Keratinocyte (primary cell): ENCODE measurements around the gene MEA1. TPM values are rescaled to one million over a fixed set of nuclear protein-coding genes. Genes with fewer than 3 reads are reported as not detected.
"Not testable (repeated sequence)": the region's sequence is repeated elsewhere in the genome, so short reads cannot be mapped to it uniquely, and the experiment has no call there.

ENCODE experiments used
- DNase-seq: peaks from one replicate; pipeline ENCODE4 v3.0.0-alpha.2; 2011; ENCODE audit warnings: low read depth, missing footprints, low spot score
- FAIRE-seq: peaks from 2 replicates; lab custom pipeline; 2011; peaks lifted over from hg19 to GRCh38; lab: Jason Lieb, UNC
- H2AFZ ChIP-seq: 2 replicates; pipeline ENCODE4 v1.6.0; 2012; ENCODE audit warnings: low read length, control low read depth, inconsistent platforms; ENCODE audit not compliant: control insufficient read depth
- H3K27ac ChIP-seq: 2 replicates; pipeline ENCODE4 v1.5.1; 2011; ENCODE audit warnings: low read length; ENCODE audit not compliant: control insufficient read depth, insufficient read depth
- H3K27me3 ChIP-seq: 3 replicates; pipeline ENCODE4 v1.6.0; 2011; ENCODE audit warnings: low read length; ENCODE audit not compliant: control insufficient read depth, insufficient read depth; ENCODE audit errors: extremely low read depth
- H3K36me3 ChIP-seq, 2 experiments: 2 replicates in 1 of 2; 3 replicates in 1 of 2; pipeline ENCODE4 v1.5.1; 2011; ENCODE audit warnings: low read length in 2 of 2, mild to moderate bottlenecking in 1 of 2; ENCODE audit not compliant: control insufficient read depth in 2 of 2, insufficient read depth in 2 of 2; ENCODE audit errors: extremely low read depth in 1 of 2
- H3K4me1 ChIP-seq: 3 replicates; pipeline ENCODE4 v1.5.1; 2011; ENCODE audit warnings: low read length; ENCODE audit not compliant: control insufficient read depth, insufficient read depth; ENCODE audit errors: extremely low read depth
- H3K4me2 ChIP-seq: 3 replicates; pipeline ENCODE4 v1.6.0; 2011; ENCODE audit warnings: low read depth, low read length; ENCODE audit not compliant: control insufficient read depth, insufficient read depth; ENCODE audit errors: extremely low read depth
- H3K4me3 ChIP-seq, 3 experiments: fragments of 200-600 bp in 1 of 3; sonication (generic) in 1 of 3; 2 replicates in 2 of 3; 3 replicates in 1 of 3; pipeline ENCODE4 v1.5.1; 2011 to 2016; ENCODE audit warnings: low read length in 3 of 3, mild to moderate bottlenecking in 3 of 3, control low read depth in 2 of 3, inconsistent platforms in 1 of 3, low read depth in 1 of 3, mixed read lengths in 1 of 3, mixed run types in 1 of 3, moderate library complexity in 1 of 3; ENCODE audit not compliant: control insufficient read depth in 2 of 3, insufficient read depth in 2 of 3; ENCODE audit errors: extremely low read depth in 1 of 3
- H3K79me2 ChIP-seq: 2 replicates; pipeline ENCODE4 v1.6.0; 2012; ENCODE audit warnings: low read length; ENCODE audit not compliant: control insufficient read depth, insufficient read depth
- H3K9ac ChIP-seq: 3 replicates; pipeline ENCODE4 v1.6.0; 2011; ENCODE audit warnings: low read length; ENCODE audit not compliant: control insufficient read depth, insufficient read depth; ENCODE audit errors: extremely low read depth
- H3K9me1 ChIP-seq: 3 replicates; pipeline ENCODE4 v1.6.0; 2011; ENCODE audit warnings: low read length; ENCODE audit not compliant: control insufficient read depth, insufficient read depth; ENCODE audit errors: extremely low read depth
- H3K9me3 ChIP-seq: 2 replicates; pipeline ENCODE4 v1.5.1; 2012; ENCODE audit warnings: low read depth, low read length; ENCODE audit not compliant: control insufficient read depth
- H4K20me1 ChIP-seq: 3 replicates; pipeline ENCODE4 v1.6.0; 2011; ENCODE audit warnings: low read length; ENCODE audit not compliant: control insufficient read depth, insufficient read depth; ENCODE audit errors: extremely low read depth
- CTCF ChIP-seq, 3 experiments: IDR thresholded peaks in 1 of 3; conservative IDR thresholded peaks in 1 of 3; optimal IDR thresholded peaks in 1 of 3; 2 replicates in 2 of 3; 3 replicates in 1 of 3; pipeline versions ENCODE3 to v1.5.1; 2011; ENCODE audit warnings: low read length in 3 of 3, mild to moderate bottlenecking in 3 of 3, moderate library complexity in 2 of 3, control low read depth in 1 of 3, inconsistent platforms in 1 of 3; ENCODE audit not compliant: insufficient read depth in 2 of 3; ENCODE audit errors: extremely low read depth in 1 of 3
- EZH2 ChIP-seq: IDR thresholded peaks from one replicate; pipeline ENCODE4 v1.6.1; 2012; ENCODE audit warnings: inconsistent platforms, mild to moderate bottlenecking, low read length, moderate library complexity
- dilution Hi-C: fragments of 300-500 bp; cut with MboI; formaldehyde crosslinking; loops from one replicate; pipeline ENCODE4 v1.7.0; 2020; ENCODE audit warnings: low sequenced_read_pairs; ENCODE audit not compliant: extremely low pct_ligation_motif_present
- polyA plus RNA-seq, 5 experiments: library from polyadenylated mRNA; depleted of rRNA in 3 of 5; stranded (reverse) in 3 of 5; stranded (forward) in 1 of 5; unstranded in 1 of 5; fragments of >200 nt; gene quantifications; 1 replicate in 1 of 5; 2 replicates in 3 of 5; 3 replicates in 1 of 5; pipeline versions ENCODE4 v1.2.1 to v1.2.3, GENCODE V29; 2011 to 2012; ENCODE audit warnings: missing spikeins in 2 of 5, low read depth in 1 of 5, low replicate concordance in 1 of 5

The MEA1 gene
- polyA plus RNA-seq, 1 donor (not counting 4 experiments of a cell fraction or from before 2014, with no cell fraction given), result 76.1 TPM

GRCh38 chr6:43045371-43045930, 31.7 kb upstream of the MEA1 start:
- dilution Hi-C loops, result no loop called here
- no peak for FAIRE-seq
- no peaks in the 10 kb centered on the region for H3K4me1 ChIP-seq
- TF ChIP-seq CTCF (optimal IDR thresholded peaks at IDR 0.05 in 1 of 3, IDR thresholded peaks at IDR 0.05 in 1 of 3, conservative IDR thresholded peaks at IDR 0.05 in 1 of 3; ENCODE audit: extremely low read depth in 1 of 3, insufficient read depth in 2 of 3, low read length in 3 of 3) (no peak), EZH2 (no peak)
- peaks cover 38 to 40% of the 10 kb centered on the region in 2 experiments for H3K36me3 ChIP-seq
- no peak for DNase-seq
- no peak overlapping the region for H3K4me3 ChIP-seq
- H4K20me1 ChIP-seq, result no peaks in the 10 kb centered on the region
- H3K9me1 ChIP-seq, result no peaks in the 10 kb centered on the region
- no peak overlapping the region for H3K4me2 ChIP-seq
- no peaks in the 10 kb centered on the region for H3K9me3 ChIP-seq
- H3K27ac ChIP-seq, result no peak overlapping the region
- no peaks in the 10 kb centered on the region for H3K79me2 ChIP-seq
- H3K9ac ChIP-seq, result no peak overlapping the region
- no peak overlapping the region for H2AFZ ChIP-seq
- no peaks in the 10 kb centered on the region for H3K27me3 ChIP-seq

GRCh38 chr6:43043310-43043709, 29.6 kb upstream of the MEA1 start:
- H3K4me2 ChIP-seq, result no peak overlapping the region
- H3K9me1 ChIP-seq, result no peaks in the 10 kb centered on the region
- no peak for FAIRE-seq
- H3K4me3 ChIP-seq, result no peak overlapping the region
- H2AFZ ChIP-seq, result no peak overlapping the region
- no peaks in the 10 kb centered on the region for H3K27me3 ChIP-seq
- no peaks in the 10 kb centered on the region for H4K20me1 ChIP-seq
- H3K9ac ChIP-seq, result no peak overlapping the region
- H3K9me3 ChIP-seq, result no peaks in the 10 kb centered on the region
- H3K27ac ChIP-seq, result no peak overlapping the region
- peaks cover 38 to 40% of the 10 kb centered on the region in 2 experiments for H3K36me3 ChIP-seq
- dilution Hi-C loops, result no loop called here
- no peaks in the 10 kb centered on the region for H3K79me2 ChIP-seq
- DNase-seq, result no peak
- no peak for TF ChIP-seq CTCF (optimal IDR thresholded peaks at IDR 0.05 in 1 of 3, IDR thresholded peaks at IDR 0.05 in 1 of 3, conservative IDR thresholded peaks at IDR 0.05 in 1 of 3; ENCODE audit: extremely low read depth in 1 of 3, insufficient read depth in 2 of 3, low read length in 3 of 3)
- no peak for TF ChIP-seq EZH2
- no peaks in the 10 kb centered on the region for H3K4me1 ChIP-seq

- dilution Hi-C loops, result not testable (repeated sequence)
Observed at GRCh38 chr6:43041475-43041874, 27.7 kb upstream of the MEA1 start.

More at GRCh38 chr6:43041475-43041874, 27.7 kb upstream of the MEA1 start:
- H2AFZ ChIP-seq, H4K20me1 ChIP-seq, H3K4me2 ChIP-seq, H3K9me1 ChIP-seq, H3K79me2 ChIP-seq, H3K9ac ChIP-seq, H3K4me1 ChIP-seq, DNase-seq, H3K27me3 ChIP-seq, H3K4me3 ChIP-seq, FAIRE-seq, H3K9me3 ChIP-seq, H3K27ac ChIP-seq: not testable (repeated sequence)
- peaks cover 34 to 41% of the 10 kb centered on the region in 2 experiments for H3K36me3 ChIP-seq
